ENCODE data around the gene SLC6A11.

SLC6A11 gene

DNA sequence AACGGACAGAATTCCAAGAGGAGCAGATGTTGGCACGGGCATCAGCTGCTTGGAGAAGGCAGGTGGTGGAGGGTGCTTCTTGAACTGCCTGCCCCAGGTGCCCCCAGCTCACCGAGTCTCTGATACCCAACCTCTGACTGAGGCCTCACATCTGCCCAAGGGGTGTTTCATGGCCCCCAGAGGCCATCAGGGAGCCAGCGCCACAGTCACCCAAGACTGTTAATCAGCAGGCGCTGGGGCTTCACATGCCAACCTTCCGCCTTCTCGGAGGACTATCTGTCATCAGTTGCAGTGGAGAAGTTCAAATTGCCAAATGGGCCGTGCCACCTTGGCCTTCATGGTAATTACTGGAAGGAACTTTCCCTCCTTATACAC is 114.6 kb downstream of the SLC6A11 start:
- DNase-seq (ENCODE audit: low spot score) = no peak

- no peak for DNase-seq (ENCODE audit: low spot score)
Measured at GRCh38 chr3:10932596-10932995, 116.6 kb downstream of the SLC6A11 start.

GRCh38 chr3:10933021-10933420 is 117.0 kb downstream of the SLC6A11 start:
- no peak for DNase-seq (ENCODE audit: low spot score)

GRCh38 chr3:10933470-10933804 is 117.4 kb downstream of the SLC6A11 start:
- no peak for DNase-seq (ENCODE audit: low spot score)

- no peak for DNase-seq (ENCODE audit: low spot score)
Measured at GRCh38 chr3:10933805-10934481, 117.9 kb downstream of the SLC6A11 start.

DNA sequence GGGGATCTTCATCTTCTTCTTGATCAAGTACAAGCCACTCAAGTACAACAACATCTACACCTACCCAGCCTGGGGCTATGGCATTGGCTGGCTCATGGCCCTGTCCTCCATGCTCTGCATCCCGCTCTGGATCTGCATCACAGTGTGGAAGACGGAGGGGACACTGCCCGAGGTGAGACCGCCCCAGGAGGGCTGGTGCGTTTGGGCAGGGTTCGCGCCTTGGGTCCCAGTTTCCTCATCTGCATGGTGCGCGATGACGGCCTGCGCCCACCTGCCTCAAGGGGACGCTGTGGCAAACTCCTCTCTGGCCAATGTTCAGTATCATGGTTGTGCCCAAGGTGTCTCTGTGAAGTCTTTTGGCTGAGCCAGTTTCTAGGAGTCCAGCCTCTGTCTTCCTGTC is 119.0 kb downstream of the SLC6A11 start:
- DNase-seq (ENCODE audit: low spot score) = no peak

- no peak for DNase-seq (ENCODE audit: low spot score)
Measured at GRCh38 chr3:10935846-10936631, 120.0 kb downstream of the SLC6A11 start.

DNA sequence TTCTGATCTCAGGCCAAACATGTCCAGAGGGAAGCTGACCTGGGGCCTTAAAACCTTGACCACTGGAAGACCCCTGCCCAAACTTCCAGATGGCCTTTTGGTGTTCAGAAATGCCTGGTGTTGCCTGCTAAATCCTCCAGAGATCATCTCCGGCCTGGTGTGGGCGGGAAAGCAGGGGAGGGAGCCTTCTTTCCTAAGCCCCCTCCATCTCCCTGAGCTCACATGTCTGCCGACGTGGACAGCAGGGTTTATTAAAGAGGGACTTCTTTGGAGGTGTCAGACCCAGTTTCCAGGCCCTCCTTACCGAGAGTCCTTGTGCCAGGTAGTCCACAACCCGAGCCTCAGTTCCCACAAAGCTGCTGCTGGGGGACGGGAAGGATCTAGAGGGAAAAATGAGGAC is 120.7 kb downstream of the SLC6A11 start:
- no peak for DNase-seq (ENCODE audit: low spot score)

DNA sequence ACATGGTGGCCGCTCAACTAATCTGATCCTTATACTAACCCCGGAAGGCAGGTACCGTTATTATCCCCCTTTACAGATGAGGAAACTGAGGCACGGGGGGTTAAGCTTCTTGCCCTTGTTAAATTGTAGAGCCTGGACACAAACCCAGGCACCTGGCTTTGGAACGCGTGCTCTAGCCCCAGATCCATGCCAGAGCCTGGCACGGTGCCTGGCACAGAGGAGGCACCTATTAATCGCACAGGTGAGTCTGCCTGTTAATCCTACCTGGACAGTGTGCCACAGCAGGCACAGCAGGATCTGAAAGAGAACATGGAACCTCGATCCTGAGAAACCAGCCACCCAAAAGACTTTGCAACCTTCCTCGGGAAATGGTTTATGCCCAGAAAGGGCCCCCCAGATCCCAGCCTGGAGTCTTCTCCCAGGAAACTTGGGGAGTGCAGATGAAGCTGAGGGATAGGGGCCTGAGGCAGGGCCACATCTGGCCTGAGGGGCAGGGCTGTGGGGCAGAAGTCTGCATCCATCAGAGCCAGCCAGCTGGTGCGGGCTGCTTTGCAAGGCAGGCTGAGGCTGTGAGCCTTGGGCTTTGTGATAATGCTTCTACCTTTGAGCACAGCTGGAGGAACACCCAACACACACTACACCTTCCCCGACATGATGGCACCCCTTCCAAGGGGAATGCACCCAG is 121.3 kb downstream of the SLC6A11 start:
- DNase-seq (ENCODE audit: low spot score) = no peak

DNA sequence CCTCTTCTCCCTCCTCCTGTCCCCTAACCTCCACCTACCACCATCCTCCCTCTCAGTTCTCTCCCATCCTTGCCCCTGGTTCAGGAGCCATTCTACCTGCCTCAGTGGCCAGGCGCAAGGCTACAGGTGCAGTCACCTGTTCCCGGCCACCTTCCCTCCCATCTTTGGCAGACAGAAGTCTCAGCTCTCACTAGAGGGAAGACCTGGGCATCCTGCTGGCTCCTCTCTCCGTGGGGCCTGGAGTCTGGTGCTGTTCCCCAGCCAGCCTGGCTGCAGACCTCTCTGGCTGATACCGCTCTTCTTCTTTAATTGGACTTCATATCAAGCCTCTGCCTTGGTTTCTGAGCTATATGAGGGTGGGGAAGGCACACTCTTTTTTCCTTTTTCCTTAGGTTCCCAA is 123.5 kb downstream of the SLC6A11 start:
- DNase-seq (ENCODE audit: low spot score) = no peak

DNA sequence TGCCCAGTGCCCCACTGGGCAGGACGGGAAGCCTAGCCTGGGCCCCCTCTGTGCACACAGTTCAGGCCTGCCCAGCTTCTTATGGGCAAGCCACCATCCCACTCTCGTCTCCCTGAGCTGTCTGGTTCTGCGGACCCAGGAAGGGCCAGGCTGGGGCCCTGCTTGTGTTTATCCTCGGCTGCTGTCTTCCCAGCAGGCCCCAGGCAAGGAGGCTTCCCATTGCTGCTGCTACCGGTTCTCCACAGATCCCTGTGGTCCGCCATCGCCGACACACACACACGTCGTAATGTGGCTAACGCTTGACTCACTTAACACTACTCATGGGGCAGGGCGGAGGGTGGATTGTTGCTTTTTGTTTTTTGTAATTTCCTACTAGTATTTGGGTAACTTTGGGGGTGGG is 124.1 kb downstream of the SLC6A11 start:
- DNase-seq (ENCODE audit: low spot score) = no peak

- DNase-seq (ENCODE audit: low spot score) = no peak
Measured at GRCh38 chr3:10941972-10942371, 125.9 kb downstream of the SLC6A11 start.

DNA sequence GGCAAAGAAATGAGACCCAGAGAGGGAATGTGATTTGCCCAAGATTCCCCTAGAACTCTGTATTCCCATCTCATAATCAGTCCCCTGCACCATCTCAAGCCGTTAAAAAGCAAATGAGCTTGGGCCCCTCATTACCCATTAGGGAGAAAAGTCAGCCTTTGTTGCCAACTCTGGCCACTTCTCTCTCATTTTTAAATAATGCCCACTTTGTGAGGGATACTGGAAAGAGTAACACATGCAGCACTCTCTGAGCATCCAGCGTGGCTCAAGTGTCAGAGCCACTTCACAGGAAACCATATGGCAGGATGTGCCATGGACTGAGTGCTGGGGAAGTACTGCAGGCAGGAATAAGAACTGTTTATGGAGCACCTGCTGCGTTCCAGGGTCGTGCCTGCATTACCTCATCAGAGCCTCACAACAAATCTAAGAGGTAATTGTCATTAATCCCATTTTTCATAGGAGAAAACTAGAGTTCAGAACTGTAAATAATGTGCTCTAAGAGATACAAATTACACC is 126.7 kb downstream of the SLC6A11 start:
- peak; percentile 42 for DNase-seq (ENCODE audit: low spot score)

DNA sequence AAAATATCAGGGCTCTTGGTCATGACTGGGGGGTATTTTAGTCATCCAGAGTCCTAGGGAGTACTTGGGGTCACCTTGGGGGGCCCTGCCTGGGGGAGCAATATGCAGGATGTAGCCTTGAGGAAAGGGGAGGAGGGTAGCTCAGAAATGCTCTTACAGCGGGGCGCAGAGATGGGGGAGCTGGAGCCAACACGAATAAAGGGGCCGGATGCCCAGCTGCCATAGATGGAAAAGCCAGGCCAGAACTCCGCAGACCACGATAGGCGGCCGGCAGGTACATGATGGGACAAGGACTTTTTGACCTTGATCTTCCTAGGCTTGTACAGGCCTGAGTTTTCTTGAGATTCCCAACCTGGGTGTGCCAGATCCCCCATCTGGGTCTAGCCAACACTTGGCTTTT is 128.8 kb downstream of the SLC6A11 start:
- DNase-seq (ENCODE audit: low spot score) = no peak

DNA sequence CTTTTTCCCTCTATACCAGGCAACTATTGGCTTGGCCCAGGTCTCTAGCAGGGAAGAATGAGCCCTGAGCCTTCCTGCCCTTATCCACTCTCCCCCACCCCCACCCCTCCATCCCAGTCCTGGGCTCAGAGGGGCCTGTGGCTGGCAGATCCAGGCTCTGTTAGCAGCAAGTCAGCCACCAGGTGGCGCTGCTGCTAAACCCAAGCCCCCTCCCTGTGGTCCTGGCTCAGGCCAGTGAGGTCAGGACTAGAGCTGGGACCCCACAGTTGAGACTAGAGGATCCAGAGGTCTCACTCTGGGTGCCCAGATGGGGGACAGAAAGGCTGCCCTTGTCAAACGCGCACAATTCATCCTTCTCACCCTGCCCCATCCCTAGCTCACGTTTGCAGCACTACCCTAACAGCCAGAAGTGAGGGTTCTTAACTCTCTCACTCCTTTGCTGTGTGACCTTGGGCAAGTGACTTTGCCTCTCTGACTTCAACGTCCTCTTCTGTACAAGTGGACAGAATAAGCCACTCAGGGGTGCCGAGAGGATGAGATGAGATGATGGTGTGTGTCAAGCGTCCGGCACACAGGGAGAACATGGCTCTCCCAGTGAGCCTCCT is 129.8 kb downstream of the SLC6A11 start:
- peak; percentile 70 for DNase-seq (ENCODE audit: low spot score)

GRCh38 chr3:10946526-10946925 is 130.5 kb downstream of the SLC6A11 start:
- DNase-seq (ENCODE audit: low spot score) = no peak

- DNase-seq (ENCODE audit: low spot score) = no peak
Measured at GRCh38 chr3:10948326-10948725, 132.3 kb downstream of the SLC6A11 start.

GRCh38 chr3:10949197-10949596 is 133.2 kb downstream of the SLC6A11 start:
- DNase-seq (ENCODE audit: low spot score) = peak; percentile 87

- DNase-seq (ENCODE audit: low spot score) = peak; percentile 78
Measured at GRCh38 chr3:10950476-10951294, 134.7 kb downstream of the SLC6A11 start.

DNA sequence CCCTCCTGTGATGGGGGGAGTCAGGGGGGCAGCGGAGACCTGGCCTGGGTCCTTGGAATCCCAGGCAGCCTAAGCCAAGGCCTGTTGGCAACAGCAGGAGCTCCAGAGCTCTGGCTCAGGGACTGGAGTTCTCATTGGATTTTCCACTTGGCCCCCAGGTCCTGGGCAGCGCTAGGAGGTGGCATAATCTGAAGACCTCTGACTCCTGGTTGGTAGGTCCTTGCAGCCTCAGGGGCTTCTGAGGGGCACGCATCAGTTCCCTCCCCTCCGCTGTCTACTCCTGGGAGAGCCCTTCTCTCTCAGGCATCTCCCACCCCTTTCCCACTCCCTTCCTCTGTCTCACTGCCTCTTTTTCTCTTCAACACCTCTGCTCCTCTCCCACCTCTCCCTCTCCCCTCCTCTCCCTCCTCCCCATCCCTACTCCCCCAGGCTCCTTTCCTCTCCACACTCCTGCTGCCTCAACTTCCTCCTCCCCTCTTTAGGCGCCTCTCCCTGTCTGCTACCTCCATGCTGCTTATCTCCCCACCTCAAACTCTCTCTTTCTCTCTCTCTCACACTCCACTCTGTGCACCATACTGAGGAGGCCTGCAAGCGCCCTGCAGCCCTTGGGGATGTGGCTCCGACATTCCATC is 135.4 kb downstream of the SLC6A11 start:
- no peak for DNase-seq (ENCODE audit: low spot score)

GRCh38 chr3:10952525-10952924 is 136.5 kb downstream of the SLC6A11 start:
- no peak for DNase-seq (ENCODE audit: low spot score)

Measured in pons (tissue), 1 donor.